Suprapubic skin (tissue), 4 donors: ENCODE data around the gene ARAP2.

Source experiments
- CTCF ChIP-seq, 2 donors: fragments of 200-600 bp in 1 of 2; fragments of 450-650 bp in 1 of 2; sonication (generic) in 1 of 2; IDR thresholded peaks; one replicate each; pipeline ENCODE4 v1.5.1; 2016 to 2019; ENCODE audit warnings: antibody characterized with exemption in 2 of 2, mild to moderate bottlenecking in 1 of 2, moderate library complexity in 1 of 2
- EP300 ChIP-seq: sonication (generic); formaldehyde crosslinking; IDR thresholded peaks from one replicate; pipeline ENCODE4 v1.6.1; 2017; ENCODE audit warnings: antibody characterized with exemption
- POLR2A ChIP-seq, 2 donors: fragments of 450-650 bp; IDR thresholded peaks; one replicate each; pipeline ENCODE4 v1.6.1; 2017; ENCODE audit warnings: antibody characterized with exemption in 2 of 2, mild to moderate bottlenecking in 2 of 2, moderate library complexity in 2 of 2
- POLR2AphosphoS5 ChIP-seq, 3 donors: sonication (generic); formaldehyde crosslinking; IDR thresholded peaks; one replicate each; pipeline ENCODE4 v1.6.1; 2017; ENCODE audit warnings: antibody characterized with exemption in 3 of 3

- no peak for TF ChIP-seq CTCF (IDR thresholded peaks at IDR 0.05)
- TF ChIP-seq EP300, result no peak
- TF ChIP-seq POLR2A (IDR thresholded peaks at IDR 0.05), result no peak
- TF ChIP-seq POLR2AphosphoS5 (IDR thresholded peaks at IDR 0.05), result no peak
Measured at GRCh38 chr4:36211084-36211483, 33.2 kb downstream of the ARAP2 start.
